Measurements from ENCODE around the gene CASQ1.

CASQ1 gene

GRCh38 chr1:160164121-160164520 is 26.3 kb upstream of the CASQ1 start:
- ChIA-PET POLR2A (no interaction called here), CTCF (interaction anchor here (0.9 to 2.2 kb wide), 2 partner anchors 9 to 16 kb away, joined by 3 to 8 read pairs; no protein-coding TSS in a partner anchor)
- no peak overlapping the region for H3K4me3 ChIP-seq (ENCODE audit: low read depth, low read length)
- H3K27ac ChIP-seq (ENCODE audit: extremely low read depth, low read depth, low read length) = no peak overlapping the region
- H3K4me1 ChIP-seq (ENCODE audit: control insufficient read depth, insufficient read depth, low read length) = no peaks in the 10 kb centered on the region
- no peaks in the 10 kb centered on the region for H3K9me3 ChIP-seq (ENCODE audit: control insufficient read depth, insufficient read depth, low read depth, low read length)
- H3K36me3 ChIP-seq (ENCODE audit: control insufficient read depth in 2 of 2, insufficient read depth in 1 of 2, low read length in 2 of 2) = no peaks in the 10 kb centered on the region
- no peak for TF ChIP-seq ZNF521 (tag by site-specific recombination; IDR thresholded peaks at IDR 0.05)
- no peak for TF ChIP-seq GLIS1 (tag by site-specific recombination; IDR thresholded peaks at IDR 0.05)
- no peak for TF ChIP-seq ZNF138 (tag by site-specific recombination; IDR thresholded peaks at IDR 0.05; ENCODE audit: borderline replicate concordance)
- TF ChIP-seq ZNF140 (tag by site-specific recombination; IDR thresholded peaks at IDR 0.05) = peak; percentile 16; the same call in 1 of the 2 replicates
- TF ChIP-seq ZNF623 (tag by site-specific recombination; IDR thresholded peaks at IDR 0.05) = no peak

DNA sequence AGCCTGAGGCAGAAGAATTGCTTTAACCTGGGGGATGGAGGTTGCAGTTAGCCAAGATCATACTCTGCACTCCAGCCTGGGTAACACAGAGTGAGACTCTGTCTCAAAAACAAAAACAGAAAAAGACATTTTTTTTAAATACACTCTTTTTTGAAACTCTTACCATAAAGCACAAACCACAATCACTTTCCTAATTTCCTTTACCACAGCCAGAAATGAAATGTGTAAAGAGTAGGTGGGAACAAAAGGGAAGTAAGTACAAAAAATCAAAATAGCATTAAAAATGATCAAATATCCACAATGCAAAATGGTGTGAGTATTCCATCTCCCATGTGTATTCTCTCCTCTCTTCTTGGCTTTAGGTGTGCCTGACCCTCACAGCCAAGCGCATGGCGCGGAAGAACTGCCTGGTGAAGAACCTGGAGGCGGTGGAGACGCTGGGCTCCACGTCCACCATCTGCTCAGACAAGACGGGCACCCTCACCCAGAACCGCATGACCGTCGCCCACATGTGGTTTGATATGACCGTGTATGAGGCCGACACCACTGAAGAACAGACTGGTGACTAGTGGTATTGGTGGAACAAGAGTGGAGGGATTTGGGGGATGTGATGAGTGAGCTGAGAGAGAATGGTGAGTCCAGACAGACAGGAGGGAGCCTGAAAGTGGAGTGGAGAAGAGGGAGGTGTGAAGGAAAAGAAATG is 24.1 kb upstream of the CASQ1 start:
- H3K4me1 ChIP-seq (ENCODE audit: control insufficient read depth, insufficient read depth, low read length) = no peaks in the 10 kb centered on the region
- H3K36me3 ChIP-seq (ENCODE audit: control insufficient read depth in 2 of 2, insufficient read depth in 1 of 2, low read length in 2 of 2) = no peaks in the 10 kb centered on the region
- ChIA-PET CTCF (interaction anchor here (0.6 to 0.7 kb wide), 2 partner anchors 126 to 961 kb away, joined by 3 read pairs; no protein-coding TSS in a partner anchor), POLR2A (no interaction called here)
- no peak overlapping the region for H3K27ac ChIP-seq (ENCODE audit: extremely low read depth, low read depth, low read length)
- TF ChIP-seq, protein P1, sequence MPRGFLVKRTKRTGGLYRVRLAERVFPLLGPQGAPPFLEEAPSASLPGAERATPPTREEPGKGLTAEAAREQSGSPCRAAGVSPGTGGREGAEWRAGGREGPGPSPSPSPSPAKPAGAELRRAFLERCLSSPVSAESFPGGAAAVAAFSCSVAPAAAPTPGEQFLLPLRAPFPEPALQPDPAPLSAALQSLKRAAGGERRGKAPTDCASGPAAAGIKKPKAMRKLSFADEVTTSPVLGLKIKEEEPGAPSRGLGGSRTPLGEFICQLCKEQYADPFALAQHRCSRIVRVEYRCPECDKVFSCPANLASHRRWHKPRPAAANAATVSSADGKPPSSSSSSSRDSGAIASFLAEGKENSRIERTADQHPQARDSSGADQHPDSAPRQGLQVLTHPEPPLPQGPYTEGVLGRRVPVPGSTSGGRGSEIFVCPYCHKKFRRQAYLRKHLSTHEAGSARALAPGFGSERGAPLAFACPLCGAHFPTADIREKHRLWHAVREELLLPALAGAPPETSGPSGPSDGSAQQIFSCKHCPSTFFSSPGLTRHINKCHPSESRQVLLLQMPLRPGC (tag by site-specific recombination; IDR thresholded peaks at IDR 0.05) = no peak
- TF ChIP-seq TCF7L2 (IDR thresholded peaks at IDR 0.05; ENCODE audit: borderline replicate concordance, low read depth, low read length) = no peak
- no peak for TF ChIP-seq ZNF266 (tag by site-specific recombination; IDR thresholded peaks at IDR 0.05; ENCODE audit: low read depth)
- TF ChIP-seq ZNF521 (tag by site-specific recombination; IDR thresholded peaks at IDR 0.05) = no peak
- no peak for TF ChIP-seq ZBTB7A (tag by site-specific recombination; IDR thresholded peaks at IDR 0.05; ENCODE audit: low read depth)
- TF ChIP-seq, protein P2, sequence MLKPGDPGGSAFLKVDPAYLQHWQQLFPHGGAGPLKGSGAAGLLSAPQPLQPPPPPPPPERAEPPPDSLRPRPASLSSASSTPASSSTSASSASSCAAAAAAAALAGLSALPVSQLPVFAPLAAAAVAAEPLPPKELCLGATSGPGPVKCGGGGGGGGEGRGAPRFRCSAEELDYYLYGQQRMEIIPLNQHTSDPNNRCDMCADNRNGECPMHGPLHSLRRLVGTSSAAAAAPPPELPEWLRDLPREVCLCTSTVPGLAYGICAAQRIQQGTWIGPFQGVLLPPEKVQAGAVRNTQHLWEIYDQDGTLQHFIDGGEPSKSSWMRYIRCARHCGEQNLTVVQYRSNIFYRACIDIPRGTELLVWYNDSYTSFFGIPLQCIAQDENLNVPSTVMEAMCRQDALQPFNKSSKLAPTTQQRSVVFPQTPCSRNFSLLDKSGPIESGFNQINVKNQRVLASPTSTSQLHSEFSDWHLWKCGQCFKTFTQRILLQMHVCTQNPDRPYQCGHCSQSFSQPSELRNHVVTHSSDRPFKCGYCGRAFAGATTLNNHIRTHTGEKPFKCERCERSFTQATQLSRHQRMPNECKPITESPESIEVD (tag by site-specific recombination; IDR thresholded peaks at IDR 0.05) = no peak
- no peak for TF ChIP-seq ZBTB11 (tag by site-specific recombination; conservative IDR thresholded peaks at IDR 0.05; ENCODE audit: low read depth)
- no peak for TF ChIP-seq OSR2 (tag by site-specific recombination; IDR thresholded peaks at IDR 0.05)
- TF ChIP-seq MYNN (tag by site-specific recombination; IDR thresholded peaks at IDR 0.05; ENCODE audit: borderline replicate concordance) = no peak
- TF ChIP-seq ZNF423 (tag by site-specific recombination; IDR thresholded peaks at IDR 0.05) = no peak
- no peak for TF ChIP-seq ZIC2 (tag by site-specific recombination; IDR thresholded peaks at IDR 0.05)
- TF ChIP-seq ZNF132 (tag by site-specific recombination; IDR thresholded peaks at IDR 0.05; ENCODE audit: borderline replicate concordance) = no peak
- TF ChIP-seq ZNF292 (tag by site-specific recombination; IDR thresholded peaks at IDR 0.05; ENCODE audit: borderline replicate concordance, low read depth) = no peak
- TF ChIP-seq ZNF600 (tag by site-specific recombination; IDR thresholded peaks at IDR 0.05) = no peak
- TF ChIP-seq GLIS2 (tag by site-specific recombination; IDR thresholded peaks at IDR 0.05) = no peak
- TF ChIP-seq ZNF24 (tag by site-specific recombination; IDR thresholded peaks at IDR 0.05) = no peak
- TF ChIP-seq, protein P3, sequence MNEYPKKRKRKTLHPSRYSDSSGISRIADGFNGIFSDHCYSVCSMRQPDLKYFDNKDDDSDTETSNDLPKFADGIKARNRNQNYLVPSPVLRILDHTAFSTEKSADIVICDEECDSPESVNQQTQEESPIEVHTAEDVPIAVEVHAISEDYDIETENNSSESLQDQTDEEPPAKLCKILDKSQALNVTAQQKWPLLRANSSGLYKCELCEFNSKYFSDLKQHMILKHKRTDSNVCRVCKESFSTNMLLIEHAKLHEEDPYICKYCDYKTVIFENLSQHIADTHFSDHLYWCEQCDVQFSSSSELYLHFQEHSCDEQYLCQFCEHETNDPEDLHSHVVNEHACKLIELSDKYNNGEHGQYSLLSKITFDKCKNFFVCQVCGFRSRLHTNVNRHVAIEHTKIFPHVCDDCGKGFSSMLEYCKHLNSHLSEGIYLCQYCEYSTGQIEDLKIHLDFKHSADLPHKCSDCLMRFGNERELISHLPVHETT (tag by site-specific recombination; IDR thresholded peaks at IDR 0.05) = no peak
- no peaks in the 10 kb centered on the region for H3K9me3 ChIP-seq (ENCODE audit: control insufficient read depth, insufficient read depth, low read depth, low read length)
- no peak overlapping the region for H3K4me3 ChIP-seq (ENCODE audit: low read depth, low read length)

All from HEK293 (cell line).